ENCODE results near the gene MAPKAPK2.

MAPKAPK2 gene

DNA sequence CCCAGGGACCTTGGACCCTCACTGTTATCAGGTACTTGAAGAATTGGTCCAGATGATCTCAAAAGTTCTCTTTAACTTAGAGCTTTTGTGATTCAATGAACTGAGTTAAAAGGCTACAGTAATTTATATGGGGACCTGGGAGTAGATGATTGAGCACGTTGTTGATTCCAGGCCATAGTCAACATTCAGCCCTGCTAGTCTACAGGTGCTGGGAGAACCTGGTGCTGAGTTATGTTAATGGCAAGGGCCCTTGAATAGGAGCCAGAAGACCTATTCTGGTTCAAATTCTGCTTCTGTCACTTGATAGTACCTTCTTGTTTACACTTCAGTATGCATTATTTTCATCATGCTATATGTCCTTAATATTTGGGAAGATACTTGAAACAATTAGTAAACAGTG is 38.2 kb upstream of the MAPKAPK2 start:
- TF ChIP-seq, protein P1, sequence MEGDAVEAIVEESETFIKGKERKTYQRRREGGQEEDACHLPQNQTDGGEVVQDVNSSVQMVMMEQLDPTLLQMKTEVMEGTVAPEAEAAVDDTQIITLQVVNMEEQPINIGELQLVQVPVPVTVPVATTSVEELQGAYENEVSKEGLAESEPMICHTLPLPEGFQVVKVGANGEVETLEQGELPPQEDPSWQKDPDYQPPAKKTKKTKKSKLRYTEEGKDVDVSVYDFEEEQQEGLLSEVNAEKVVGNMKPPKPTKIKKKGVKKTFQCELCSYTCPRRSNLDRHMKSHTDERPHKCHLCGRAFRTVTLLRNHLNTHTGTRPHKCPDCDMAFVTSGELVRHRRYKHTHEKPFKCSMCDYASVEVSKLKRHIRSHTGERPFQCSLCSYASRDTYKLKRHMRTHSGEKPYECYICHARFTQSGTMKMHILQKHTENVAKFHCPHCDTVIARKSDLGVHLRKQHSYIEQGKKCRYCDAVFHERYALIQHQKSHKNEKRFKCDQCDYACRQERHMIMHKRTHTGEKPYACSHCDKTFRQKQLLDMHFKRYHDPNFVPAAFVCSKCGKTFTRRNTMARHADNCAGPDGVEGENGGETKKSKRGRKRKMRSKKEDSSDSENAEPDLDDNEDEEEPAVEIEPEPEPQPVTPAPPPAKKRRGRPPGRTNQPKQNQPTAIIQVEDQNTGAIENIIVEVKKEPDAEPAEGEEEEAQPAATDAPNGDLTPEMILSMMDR (conservative IDR thresholded peaks at IDR 0.05): no peak
- H3K27ac ChIP-seq: no peak overlapping the region

DNA sequence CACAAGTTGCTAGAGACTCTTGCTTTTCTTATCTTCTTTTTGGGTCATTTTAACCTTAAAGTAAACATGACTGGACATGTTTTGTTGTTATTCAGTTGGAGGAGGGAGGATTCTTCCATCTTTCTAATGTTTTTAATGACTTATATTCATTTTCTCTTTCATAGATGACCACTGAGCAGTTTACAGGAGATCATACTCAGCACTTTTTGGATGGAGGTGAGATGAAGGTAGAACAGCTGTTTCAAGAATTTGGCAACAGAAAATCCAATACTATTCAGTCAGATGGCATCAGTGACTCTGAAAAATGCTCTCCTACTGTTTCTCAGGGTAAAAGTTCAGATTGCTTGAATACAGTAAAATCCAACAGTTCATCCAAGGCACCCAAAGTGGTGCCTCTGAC is 37.5 kb upstream of the MAPKAPK2 start:
- TF ChIP-seq, protein P1 (conservative IDR thresholded peaks at IDR 0.05): no peak
- no peak overlapping the region for H3K27ac ChIP-seq

GRCh38 chr1:206649261-206649921 is 35.3 kb upstream of the MAPKAPK2 start:
- TF ChIP-seq, protein P1 (conservative IDR thresholded peaks at IDR 0.05): no peak
- no peak overlapping the region for H3K27ac ChIP-seq

DNA sequence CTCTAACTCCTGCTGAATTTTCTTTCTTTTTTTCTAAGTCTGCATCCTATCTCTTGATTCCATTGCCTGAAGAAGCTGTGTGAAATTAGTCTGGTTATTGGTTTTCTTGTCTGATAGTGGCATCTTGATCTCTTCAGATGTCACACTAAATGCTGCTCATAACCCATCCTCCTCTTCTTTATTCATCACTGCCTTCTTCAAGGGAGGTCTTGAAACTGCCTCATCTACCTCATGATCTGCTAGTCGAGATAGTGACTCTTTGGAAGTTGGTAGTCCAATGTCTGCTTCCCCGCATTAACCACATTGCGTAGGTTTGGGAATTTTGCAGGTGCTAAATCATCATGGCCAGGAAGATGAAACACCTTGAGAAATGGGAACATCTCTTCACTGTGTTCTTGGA is 33.7 kb upstream of the MAPKAPK2 start:
- H3K27ac ChIP-seq: no peak overlapping the region
- TF ChIP-seq, protein P1 (conservative IDR thresholded peaks at IDR 0.05): no peak

DNA sequence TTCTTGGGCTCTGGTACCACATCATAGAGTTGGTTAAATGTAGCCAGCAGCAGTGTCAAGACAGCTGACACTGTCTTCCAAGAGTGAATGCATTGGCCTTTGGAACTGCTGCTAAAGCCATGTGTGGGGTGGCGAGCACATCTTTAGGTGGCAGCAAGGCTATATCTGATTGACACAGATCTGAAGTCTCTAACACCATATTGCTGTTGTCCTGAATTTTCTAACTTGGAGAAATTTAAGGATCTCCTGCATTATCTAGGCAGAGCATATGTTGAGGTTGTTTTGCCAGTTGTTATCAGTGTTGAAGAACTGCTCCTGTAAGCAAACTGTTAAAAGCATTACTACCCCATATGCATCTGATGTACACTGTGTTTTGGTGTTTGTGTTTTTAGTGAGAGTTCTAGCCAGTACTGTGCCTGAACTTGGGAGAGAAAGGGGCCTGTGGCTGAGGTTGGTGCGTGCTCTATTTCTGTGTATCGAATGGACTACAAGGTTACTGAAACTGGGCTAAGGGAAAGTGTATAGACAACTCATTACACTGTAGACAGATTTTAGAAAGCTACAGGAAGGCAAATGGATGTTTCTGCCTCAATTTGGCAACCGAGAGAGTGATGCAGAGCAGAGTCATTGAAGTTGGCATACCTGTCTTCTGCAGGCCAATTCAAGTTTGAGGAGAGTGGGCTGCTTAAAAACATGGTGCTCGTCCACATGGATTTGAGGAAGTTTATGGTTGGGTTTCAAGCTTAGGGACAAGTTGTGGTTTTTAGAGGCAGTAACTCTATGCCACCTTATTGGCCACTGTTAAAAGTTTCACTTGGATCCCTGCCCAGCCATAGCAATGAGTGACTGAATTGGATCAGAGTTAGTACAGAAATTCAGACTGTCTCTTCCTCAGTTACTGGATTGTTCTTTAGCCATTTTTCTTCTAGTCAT is 32.5 kb upstream of the MAPKAPK2 start:
- TF ChIP-seq, protein P1 (conservative IDR thresholded peaks at IDR 0.05): no peak
- no peak overlapping the region for H3K27ac ChIP-seq

- TF ChIP-seq, protein P1 (conservative IDR thresholded peaks at IDR 0.05): no peak
- no peak overlapping the region for H3K27ac ChIP-seq
Observed at GRCh38 chr1:206653715-206654459, 30.8 kb upstream of the MAPKAPK2 start.

GRCh38 chr1:206654828-206655227 is 29.9 kb upstream of the MAPKAPK2 start:
- H3K27ac ChIP-seq: no peak overlapping the region; the same call in 1 of the 2 replicates
- TF ChIP-seq, protein P1 (conservative IDR thresholded peaks at IDR 0.05): no peak
